T-helper 1 cell (primary cell): Measurements from ENCODE around the gene KCNMB2.
"Not testable (repeated sequence)": the region's sequence is repeated elsewhere in the genome, so short reads cannot be mapped to it uniquely, and the experiment has no call there.

Experiments
- DNase-seq, 5 donors: peaks; one replicate each; pipeline ENCODE4 v3.0.0-alpha.2; 2012 to 2020

Gene KCNMB2

GRCh38 chr3:178520451-178520850 is 15.8 kb upstream of the KCNMB2 start:
- no peak for DNase-seq

- no peak for DNase-seq
These were observed 13.8 kb upstream of the KCNMB2 start for GRCh38 chr3:178522200-178523052.

- no peak for DNase-seq
These were observed 11.0 kb upstream of the KCNMB2 start for GRCh38 chr3:178525251-178525650.

- DNase-seq: no peak
These were observed 9.9 kb upstream of the KCNMB2 start for GRCh38 chr3:178526291-178526690.

- DNase-seq: no peak
These were observed 8.3 kb upstream of the KCNMB2 start for GRCh38 chr3:178527981-178528380.

GRCh38 chr3:178529606-178530225 is 6.5 kb upstream of the KCNMB2 start:
- no peak for DNase-seq

GRCh38 chr3:178532476-178532875 is 3.8 kb upstream of the KCNMB2 start:
- no peak for DNase-seq

- no peak for DNase-seq
These were observed 978 bp downstream of the KCNMB2 start for GRCh38 chr3:178537122-178537705.

GRCh38 chr3:178538056-178538455 is 1.8 kb downstream of the KCNMB2 start:
- no peak for DNase-seq

- no peak for DNase-seq
These were observed 3.9 kb downstream of the KCNMB2 start for GRCh38 chr3:178540184-178540583.

GRCh38 chr3:178545337-178545736 is 9.1 kb downstream of the KCNMB2 start:
- DNase-seq: no peak

GRCh38 chr3:178546079-178546478 is 9.8 kb downstream of the KCNMB2 start:
- no peak for DNase-seq

GRCh38 chr3:178549426-178549825 is 13.2 kb downstream of the KCNMB2 start:
- not testable (repeated sequence) for DNase-seq

GRCh38 chr3:178551916-178552321 is 15.7 kb downstream of the KCNMB2 start:
- DNase-seq: no peak

- no peak for DNase-seq
These were observed 22.4 kb downstream of the KCNMB2 start for GRCh38 chr3:178558637-178559036.

- DNase-seq: no peak
These were observed 24.5 kb downstream of the KCNMB2 start for GRCh38 chr3:178560759-178561158.

- no peak for DNase-seq
These were observed 25.0 kb downstream of the KCNMB2 start for GRCh38 chr3:178561239-178561638.

- no peak for DNase-seq
These were observed 26.1 kb downstream of the KCNMB2 start for GRCh38 chr3:178562143-178562946.

- DNase-seq: no peak
These were observed 26.7 kb downstream of the KCNMB2 start for GRCh38 chr3:178562947-178563232.

GRCh38 chr3:178567611-178568010 is 31.4 kb downstream of the KCNMB2 start:
- DNase-seq: no peak

GRCh38 chr3:178568155-178568731 is 32.0 kb downstream of the KCNMB2 start:
- no peak for DNase-seq

- DNase-seq: no peak
These were observed 32.7 kb downstream of the KCNMB2 start for GRCh38 chr3:178568911-178569310.

- DNase-seq: no peak
These were observed 33.6 kb downstream of the KCNMB2 start for GRCh38 chr3:178569826-178570225.
